ENCODE data around the gene RPS17.
A peak's percentile ranks its signal among the peaks of the same experiment; 100 is the strongest.
"Not testable (repeated sequence)": the region's sequence is repeated elsewhere in the genome, so short reads cannot be mapped to it uniquely, and the experiment has no call there.

RPS17 gene

GRCh38 chr15:82545478-82545877 is 5.2 kb upstream of the RPS17 start:
- no peak for DNase-seq (ENCODE audit: low read depth in 3 of 3)

- DNase-seq (ENCODE audit: low read depth in 3 of 3) = no peak
Measured at GRCh38 chr15:82545002-82545401, 4.7 kb upstream of the RPS17 start.

GRCh38 chr15:82544431-82544830 is 4.2 kb upstream of the RPS17 start:
- DNase-seq (ENCODE audit: low read depth in 3 of 3) = no peak

GRCh38 chr15:82543160-82543559 is 2.9 kb upstream of the RPS17 start:
- no peak for DNase-seq (ENCODE audit: low read depth in 3 of 3)

GRCh38 chr15:82540984-82541431 is 751 bp upstream of the RPS17 start:
- no peak for DNase-seq (ENCODE audit: low read depth in 3 of 3)

- no peak for DNase-seq (ENCODE audit: low read depth in 3 of 3)
Measured at GRCh38 chr15:82539691-82540054, 584 bp downstream of the RPS17 start.

- no peak for DNase-seq (ENCODE audit: low read depth in 3 of 3)
Measured at GRCh38 chr15:82538961-82539690, 1.1 kb downstream of the RPS17 start.

- DNase-seq (ENCODE audit: low read depth in 3 of 3) = no peak
Measured at GRCh38 chr15:82537351-82537908, 2.8 kb downstream of the RPS17 start.

- DNase-seq (ENCODE audit: low read depth in 3 of 3) = no peak
Measured at GRCh38 chr15:82536409-82537350, 3.6 kb downstream of the RPS17 start.

GRCh38 chr15:82535566-82536408 is 4.5 kb downstream of the RPS17 start:
- DNase-seq (ENCODE audit: low read depth in 3 of 3) = no peak

- DNase-seq (ENCODE audit: low read depth in 3 of 3) = not testable (repeated sequence)
Measured at GRCh38 chr15:82535151-82535550, 5.1 kb downstream of the RPS17 start.

- DNase-seq (ENCODE audit: low read depth in 3 of 3) = not testable (repeated sequence)
Measured at GRCh38 chr15:82534457-82534861, 5.8 kb downstream of the RPS17 start.

- no peak for DNase-seq (ENCODE audit: low read depth in 3 of 3)
Measured at GRCh38 chr15:82533801-82534200, 6.5 kb downstream of the RPS17 start.

GRCh38 chr15:82532991-82533481 is 7.2 kb downstream of the RPS17 start:
- DNase-seq (ENCODE audit: low read depth in 3 of 3) = no peak

GRCh38 chr15:82532383-82532990 is 7.8 kb downstream of the RPS17 start:
- DNase-seq (ENCODE audit: low read depth in 3 of 3) = no peak

- DNase-seq (ENCODE audit: low read depth in 3 of 3) = no peak
Measured at GRCh38 chr15:82531496-82532382, 8.5 kb downstream of the RPS17 start.

GRCh38 chr15:82530606-82531379 is 9.5 kb downstream of the RPS17 start:
- DNase-seq (ENCODE audit: low read depth in 3 of 3) = peak; percentile 43 to 56 (median 49)

GRCh38 chr15:82530006-82530405 is 10.3 kb downstream of the RPS17 start:
- no peak for DNase-seq (ENCODE audit: low read depth in 3 of 3)

GRCh38 chr15:82513587-82513986 is 26.7 kb downstream of the RPS17 start:
- DNase-seq (ENCODE audit: low read depth in 3 of 3) = not testable (repeated sequence)
